Dedifferentiated amniotic fluid mesenchymal stem cell (primary cell): ENCODE results near the gene SLC19A3.
"Not testable (repeated sequence)": the region's sequence is repeated elsewhere in the genome, so short reads cannot be mapped to it uniquely, and the experiment has no call there.

Experiments used
- DNase-seq: peaks from one replicate; pipeline ENCODE4 v3.0.0-alpha.2; 2016; ENCODE audit errors: extremely low spot score

The SLC19A3 gene

DNA sequence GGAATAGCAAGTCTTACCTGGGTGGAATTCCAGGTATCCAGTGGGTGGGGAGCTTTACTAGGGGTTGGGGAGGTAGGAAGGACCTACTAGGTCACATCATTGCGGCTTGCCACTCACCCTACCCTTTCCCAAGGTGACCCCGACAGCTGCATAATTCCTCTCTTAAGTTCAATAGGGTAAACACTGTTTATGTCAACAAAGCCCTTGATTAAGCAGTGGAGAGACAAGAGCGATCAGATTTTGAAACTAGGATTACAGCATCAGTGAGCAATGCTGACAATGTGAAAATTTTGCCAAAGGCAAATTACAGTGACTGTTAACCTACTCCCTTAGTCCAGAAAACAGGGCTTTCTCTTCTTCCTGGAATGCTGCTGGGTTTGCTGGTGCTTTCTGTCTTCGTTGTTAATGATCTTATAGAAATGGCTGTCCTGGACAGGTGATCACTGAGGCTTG, 14.5 kb downstream of the SLC19A3 start:
- DNase-seq: peak; percentile 71

DNA sequence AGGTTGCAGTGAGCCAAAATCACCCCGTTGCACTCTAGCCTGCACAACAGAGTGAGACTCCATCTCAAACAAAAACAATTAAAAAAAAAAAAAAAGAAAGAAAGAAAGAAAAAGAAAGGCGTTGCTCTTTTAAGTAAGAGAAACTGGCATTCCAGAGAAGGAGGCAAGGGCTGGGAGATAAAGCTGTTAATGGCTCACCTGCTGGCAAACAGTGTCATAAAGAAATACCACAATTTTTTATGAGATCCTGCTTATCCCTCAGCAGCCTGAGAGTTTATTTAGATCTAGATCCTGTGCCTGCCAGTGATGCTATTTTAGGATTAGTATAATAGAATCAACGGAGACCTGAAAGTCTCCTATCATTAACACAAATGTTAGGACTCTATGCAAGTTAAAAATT, 16.3 kb downstream of the SLC19A3 start:
- DNase-seq: no peak

GRCh38 chr2:227696990-227697679, 20.7 kb downstream of the SLC19A3 start:
- DNase-seq: no peak

DNA sequence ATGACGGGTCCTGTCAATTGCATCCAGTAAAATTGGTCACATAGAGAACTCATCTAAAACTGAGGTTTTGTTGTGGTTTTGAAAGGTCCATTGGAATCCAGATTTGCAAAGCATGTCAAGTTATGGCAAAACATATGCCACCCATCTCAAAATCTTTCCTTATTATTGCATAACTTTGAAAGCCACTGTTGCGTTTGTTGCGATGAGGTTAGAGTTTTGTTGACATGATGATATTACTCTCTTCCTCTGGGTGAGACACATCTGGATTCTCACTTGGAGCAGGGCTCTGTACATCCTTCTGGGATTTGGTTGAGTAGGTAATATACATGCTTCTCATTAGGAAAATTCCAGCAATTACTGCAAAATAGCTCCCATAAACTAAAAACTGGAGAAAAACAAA, 30.6 kb downstream of the SLC19A3 start:
- DNase-seq: no peak

DNA sequence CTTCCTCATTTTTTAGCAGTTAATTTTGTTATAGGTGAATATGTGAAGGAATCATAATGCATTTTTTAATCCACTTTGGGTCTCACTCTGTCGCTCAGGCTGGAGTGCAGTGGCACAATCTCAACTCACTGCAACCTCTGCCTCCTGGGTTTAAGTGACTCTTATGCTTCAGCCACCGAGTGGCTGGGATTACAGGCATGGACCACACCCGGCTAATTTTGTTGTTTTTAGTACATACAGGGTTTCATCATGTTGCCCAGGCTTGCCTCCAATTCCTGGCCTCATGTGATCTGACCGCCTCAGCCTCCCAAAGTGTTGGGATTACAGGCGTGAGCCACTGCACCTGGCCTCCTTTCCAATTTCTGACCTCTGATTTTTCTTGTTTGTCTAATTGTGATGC, 33.6 kb downstream of the SLC19A3 start:
- no peak for DNase-seq

GRCh38 chr2:227677928-227678327, 39.9 kb downstream of the SLC19A3 start:
- DNase-seq: no peak

DNA sequence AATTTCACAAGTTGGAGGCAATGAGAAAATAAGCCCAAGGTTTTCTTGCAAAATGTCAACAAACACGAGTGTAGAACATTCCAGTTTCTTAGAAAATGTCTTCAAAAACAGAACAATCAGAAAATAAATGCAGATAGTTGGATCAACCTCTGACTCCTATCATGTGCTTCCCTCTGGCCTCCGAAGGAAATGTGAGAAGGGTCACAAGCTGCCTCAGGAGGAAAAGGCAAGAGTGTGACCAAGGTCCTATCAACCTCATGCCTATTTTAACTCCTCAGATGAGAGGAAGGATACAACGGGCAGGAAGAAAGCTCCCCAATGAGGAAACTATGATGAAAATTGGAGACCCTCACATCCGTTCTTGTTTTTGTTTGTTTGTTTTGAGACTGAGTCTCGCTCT, 43.3 kb downstream of the SLC19A3 start:
- no peak for DNase-seq

DNA sequence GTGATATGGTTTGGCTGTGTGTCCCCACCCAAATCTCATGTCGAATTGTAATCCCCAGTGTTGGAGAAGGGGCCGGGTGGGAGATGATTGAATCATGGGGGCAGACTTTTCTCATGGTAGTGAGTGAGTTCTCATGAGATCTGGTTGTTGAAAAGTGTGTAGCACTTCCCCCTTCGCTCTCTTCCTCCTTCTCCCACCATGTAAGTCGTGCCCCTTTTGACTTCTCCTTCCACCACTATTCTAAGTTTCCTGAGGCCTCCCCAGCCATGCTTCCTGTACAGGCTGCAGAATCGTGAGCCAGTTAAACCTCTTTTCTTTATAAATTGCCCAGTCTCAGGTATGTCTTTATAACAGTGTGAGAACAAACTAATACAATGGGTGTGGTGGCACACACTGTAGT, 44.2 kb downstream of the SLC19A3 start:
- not testable (repeated sequence) for DNase-seq

GRCh38 chr2:227671170-227671905, 46.5 kb downstream of the SLC19A3 start:
- no peak for DNase-seq

DNA sequence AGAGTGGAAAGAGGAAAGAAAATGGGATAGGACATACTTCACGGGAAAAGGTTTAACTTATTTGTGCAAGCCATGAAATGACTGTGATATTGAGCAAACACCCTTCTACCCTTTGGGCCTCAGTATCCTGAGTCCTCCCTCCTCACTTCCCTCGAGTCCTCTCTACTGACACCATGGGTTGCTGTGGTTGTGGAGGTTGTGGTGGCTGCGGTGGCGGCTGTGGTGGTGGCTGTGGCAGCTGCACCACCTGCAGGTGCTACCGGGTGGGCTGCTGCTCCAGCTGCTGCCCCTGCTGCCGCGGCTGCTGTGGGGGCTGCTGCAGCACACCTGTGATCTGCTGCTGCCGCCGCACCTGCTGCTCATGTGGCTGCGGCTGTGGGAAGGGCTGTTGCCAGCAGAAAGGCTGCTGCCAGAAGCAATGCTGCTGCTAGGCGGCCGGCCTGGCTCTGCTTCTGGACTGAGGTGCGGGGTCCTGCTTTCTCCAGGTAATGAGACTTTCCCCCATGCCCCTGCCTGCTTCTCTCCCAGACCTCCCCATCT, 51.1 kb downstream of the SLC19A3 start, which contains the start of gene SCYGR5:
SCYGR5 (plus strand) TSS at position 174 of the 540 bp plus-strand sequence; CDS start at position 174, 0 bp downstream.
- not testable (repeated sequence) for DNase-seq

- DNase-seq: no peak
These were observed 52.5 kb downstream of the SLC19A3 start for GRCh38 chr2:227665189-227665940.

- DNase-seq: no peak
These were observed 56.0 kb downstream of the SLC19A3 start for GRCh38 chr2:227661827-227662226.

- no peak for DNase-seq
These were observed 56.7 kb downstream of the SLC19A3 start for GRCh38 chr2:227661025-227661649.

DNA sequence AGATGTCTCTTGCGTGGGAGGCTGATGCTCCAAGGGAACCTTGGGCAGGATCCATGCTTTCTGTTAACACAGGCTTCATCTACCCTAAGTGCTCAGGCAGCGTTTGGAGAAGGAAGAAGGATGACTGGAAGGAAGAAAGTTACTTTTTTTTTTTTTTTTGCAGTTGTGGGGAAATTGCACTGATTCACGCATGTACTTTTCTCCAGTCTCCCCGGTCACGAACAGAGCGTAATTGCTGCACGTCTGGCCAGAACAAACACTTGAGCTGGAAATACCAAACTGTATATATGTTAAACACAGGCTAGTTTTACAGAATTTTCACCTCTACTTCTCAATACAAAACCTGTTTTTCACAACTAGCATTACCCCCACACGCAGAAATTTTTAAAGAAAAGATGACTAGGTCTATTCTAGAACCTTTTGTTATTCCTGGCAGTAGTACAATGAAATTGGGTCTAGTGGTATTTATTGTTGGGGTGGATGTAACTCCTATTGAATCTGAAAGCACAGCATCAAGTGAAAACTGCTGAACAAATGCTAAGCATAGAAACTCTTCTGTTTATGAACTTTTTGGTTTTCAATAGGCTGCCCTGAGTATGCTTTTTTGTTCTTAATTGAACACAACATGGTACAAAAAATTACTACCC, 60.5 kb downstream of the SLC19A3 start:
- no peak for DNase-seq

- DNase-seq: peak; percentile 78
These were observed 62.4 kb downstream of the SLC19A3 start for GRCh38 chr2:227655454-227655853.

- DNase-seq: no peak
These were observed 63.4 kb downstream of the SLC19A3 start for GRCh38 chr2:227654426-227654825.

DNA sequence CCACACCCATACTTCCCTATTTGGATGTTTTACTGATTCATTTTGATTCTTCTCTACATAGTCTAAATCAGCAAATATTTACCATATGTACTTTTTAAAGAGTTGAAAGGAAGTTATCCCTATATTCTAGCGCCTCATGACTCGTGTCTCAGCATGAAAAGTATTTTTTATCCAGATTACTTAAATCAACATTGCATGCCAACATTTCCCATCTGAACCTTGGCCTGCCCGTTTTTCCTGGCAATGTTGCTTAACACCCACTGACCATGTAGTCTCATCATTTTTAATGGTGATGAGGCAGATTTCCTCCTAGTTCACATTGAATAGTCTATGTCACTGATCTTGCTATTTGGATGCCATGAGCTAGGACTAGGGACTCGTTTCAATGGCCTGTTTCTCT, 64.4 kb downstream of the SLC19A3 start:
- DNase-seq: no peak

DNA sequence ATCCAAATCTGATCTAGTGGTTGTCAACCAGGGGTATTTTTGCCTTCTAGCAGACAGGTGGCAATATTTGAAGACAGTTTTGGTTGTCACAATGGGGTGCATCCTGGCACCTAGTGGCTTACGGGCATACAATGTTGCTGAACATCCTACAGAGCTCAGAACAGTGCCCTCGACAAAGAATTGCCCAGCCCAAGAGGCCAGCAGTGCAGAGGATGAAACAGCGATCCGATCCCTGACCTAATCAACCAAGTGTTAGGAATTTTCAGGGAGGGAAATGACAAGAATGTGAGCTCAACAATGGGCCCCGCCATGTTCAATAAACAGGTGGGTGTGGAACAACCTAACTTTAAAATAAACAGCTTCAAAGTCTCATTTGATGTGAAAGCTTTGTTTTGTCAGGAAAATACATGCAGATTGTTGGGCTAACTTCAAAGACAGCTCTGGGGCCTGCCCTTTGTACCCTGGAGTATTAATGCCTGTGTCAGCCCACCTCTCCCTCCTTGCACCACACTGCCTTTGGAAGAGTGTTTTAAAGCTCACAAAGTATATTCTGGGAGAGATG, 73.8 kb downstream of the SLC19A3 start:
- DNase-seq: no peak

DNA sequence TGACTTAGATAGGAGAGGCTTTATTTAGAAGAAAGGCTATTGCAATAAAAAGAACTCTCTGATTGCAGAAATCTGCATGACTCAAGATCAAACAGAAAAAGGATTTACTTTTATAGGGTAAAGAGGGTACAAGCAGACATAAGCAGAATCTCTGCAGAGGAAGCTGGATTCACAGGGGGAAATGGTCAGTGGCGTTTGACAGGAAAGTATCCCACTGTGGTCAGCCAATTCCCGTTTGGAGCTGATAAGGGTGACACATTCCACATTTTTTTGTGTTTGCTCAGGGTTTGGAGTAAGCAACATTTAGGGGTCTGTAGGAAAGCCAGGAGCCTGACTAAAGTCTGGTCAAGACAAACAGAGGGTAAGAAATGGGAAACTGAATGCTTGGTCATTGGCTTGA, 75.2 kb downstream of the SLC19A3 start:
- DNase-seq: no peak

DNA sequence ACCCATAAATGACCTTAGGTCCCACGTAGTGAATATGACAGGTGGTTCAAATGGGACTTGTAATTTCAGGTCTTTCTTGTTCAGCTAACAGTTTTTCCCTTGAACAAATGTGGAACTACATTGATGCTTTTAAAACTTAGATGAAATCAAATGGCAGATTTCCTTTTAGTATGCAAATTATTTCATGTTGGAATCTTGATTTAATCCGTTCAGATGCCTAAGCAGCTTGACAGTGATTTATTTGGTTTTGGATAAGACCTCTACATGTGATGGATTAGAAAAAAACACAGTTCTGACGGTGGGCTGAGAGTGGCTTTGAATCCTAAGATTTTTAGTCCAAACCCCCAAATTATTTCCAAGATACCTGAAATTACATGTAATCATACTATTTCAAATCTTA, 83.6 kb downstream of the SLC19A3 start:
- no peak for DNase-seq
